HG02610 (cell line): ENCODE measurements around the gene BAG5.
"Not testable (repeated sequence)": the region's sequence is repeated elsewhere in the genome, so short reads cannot be mapped to it uniquely, and the experiment has no call there.

ENCODE experiments used
- ATAC-seq: cut with Tn5 transposase; IDR thresholded peaks from one replicate; pipeline ENCODE4 v1.9.1; 2021; ENCODE audit warnings: mild to moderate bottlenecking, moderate library complexity; ENCODE audit not compliant: unreplicated experiment

BAG5 gene

GRCh38 chr14:103512701-103513611 is 49.5 kb downstream of the BAG5 start:
- no peak for ATAC-seq

- ATAC-seq, result not testable (repeated sequence)
These were observed 50.3 kb downstream of the BAG5 start for GRCh38 chr14:103512180-103512579.

DNA sequence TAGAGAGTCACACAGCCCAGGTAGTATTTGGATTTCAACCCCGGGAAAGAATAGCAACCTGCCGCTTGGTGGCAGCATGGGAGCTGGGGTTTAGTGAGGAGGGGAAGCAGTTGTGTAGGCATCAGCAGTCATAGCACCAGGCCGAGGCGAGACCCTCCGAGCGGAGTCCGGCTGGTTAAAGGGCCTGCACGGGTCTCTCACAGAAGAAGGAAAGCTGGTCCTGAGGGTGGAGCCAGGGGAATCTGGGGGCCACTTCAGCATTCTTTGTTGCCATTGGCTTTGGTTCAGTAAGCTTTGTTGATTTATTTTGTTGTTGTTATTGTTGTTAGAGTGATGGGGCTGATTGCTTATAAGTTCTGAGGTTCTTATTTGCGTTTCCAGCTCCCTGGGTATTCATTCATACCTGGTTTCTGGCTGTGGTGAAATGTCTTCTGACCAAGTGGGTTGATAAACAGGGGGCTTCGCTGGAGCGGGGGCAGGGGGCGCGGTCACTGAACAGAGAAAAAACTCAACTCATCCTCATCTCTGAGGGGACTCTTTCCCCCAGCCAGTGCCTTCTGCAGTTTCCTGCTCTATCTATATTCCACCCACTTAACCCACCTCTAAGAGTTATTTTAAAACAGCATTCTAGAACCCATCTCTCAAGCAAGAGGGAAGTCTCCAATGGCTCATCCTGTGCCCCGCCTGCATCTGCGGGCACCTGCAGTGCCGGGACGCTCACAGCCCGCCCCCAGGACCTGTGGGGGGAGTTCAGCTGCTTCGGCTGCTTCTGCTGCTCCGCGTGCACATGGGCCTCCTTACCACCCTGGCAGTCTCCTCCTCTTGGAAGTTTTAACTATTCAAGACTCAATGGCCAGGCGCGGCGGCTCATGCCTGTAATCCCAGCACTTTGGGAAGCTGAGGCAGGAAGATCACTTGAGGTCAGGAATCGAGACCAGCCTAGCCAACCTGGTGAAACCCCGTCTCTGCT is 51.4 kb downstream of the BAG5 start:
- no peak for ATAC-seq

- no peak for ATAC-seq
These were observed 52.4 kb downstream of the BAG5 start for GRCh38 chr14:103509864-103510723.

- ATAC-seq, result no peak
These were observed 53.7 kb downstream of the BAG5 start for GRCh38 chr14:103508521-103509329.

GRCh38 chr14:103507751-103508150 is 54.7 kb downstream of the BAG5 start:
- no peak for ATAC-seq
